Stimulated activated CD8-positive, alpha-beta memory T cell treated with anti-CD3 and anti-CD28 coated beads, Interleukin-12 subunit alpha, Interleukin-12 subunit beta, amount 100 ng/mL, for 24 hours (primary cell): ENCODE results near the gene ZG16B.

Experiments used
- DNase-seq: peaks from one replicate; pipeline ENCODE4 v3.0.0-alpha.2; 2020; ENCODE audit errors: extremely low read depth

ZG16B gene, protein sequence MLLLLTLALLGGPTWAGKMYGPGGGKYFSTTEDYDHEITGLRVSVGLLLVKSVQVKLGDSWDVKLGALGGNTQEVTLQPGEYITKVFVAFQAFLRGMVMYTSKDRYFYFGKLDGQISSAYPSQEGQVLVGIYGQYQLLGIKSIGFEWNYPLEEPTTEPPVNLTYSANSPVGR

DNA sequence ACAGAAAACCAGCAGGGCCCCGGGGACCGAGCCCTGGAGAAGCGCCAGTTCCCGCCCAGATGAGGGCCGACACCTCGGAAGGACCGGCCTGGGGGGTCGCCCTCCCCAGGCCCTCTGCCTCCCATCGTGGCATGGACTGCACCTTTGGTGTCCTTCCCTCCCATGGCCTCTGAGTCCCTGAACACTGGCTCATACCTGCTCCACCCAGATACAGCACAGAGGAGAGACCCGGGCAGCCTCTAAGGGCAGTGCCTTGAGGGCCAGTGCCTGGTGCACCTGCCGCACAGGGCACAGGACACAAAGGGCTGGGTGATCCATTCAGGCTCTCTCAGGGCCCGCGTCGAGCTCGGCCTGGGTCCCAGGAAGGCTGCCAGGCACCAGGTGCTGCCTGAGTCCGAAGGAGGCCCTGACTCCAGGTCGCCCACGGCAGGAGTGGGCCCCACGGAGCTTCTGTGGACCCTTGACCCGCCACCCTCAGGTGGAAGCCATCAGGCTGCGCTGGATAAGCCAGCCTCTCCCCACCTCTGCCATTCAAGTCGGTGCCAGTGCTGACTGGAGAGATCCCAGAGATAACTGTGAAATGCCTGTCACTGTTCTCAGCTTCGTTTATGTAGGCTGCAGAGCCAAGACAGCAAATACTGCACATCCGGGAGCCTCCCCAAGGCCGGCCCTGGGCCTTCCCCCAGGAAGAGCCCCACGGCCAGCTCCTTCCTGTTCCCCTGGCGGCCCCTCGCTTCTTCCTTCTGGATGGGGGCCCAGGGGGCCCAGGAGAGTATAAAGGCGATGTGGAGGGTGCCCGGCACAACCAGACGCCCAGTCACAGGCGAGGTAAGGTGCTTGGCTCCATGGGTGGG is at the start of gene ZG16B:
TSS of gene ZG16B (plus strand) at position 803 of the 854 bp plus-strand sequence. CDS start 139 bp downstream, outside the sequence.
- DNase-seq, result no peak

DNA sequence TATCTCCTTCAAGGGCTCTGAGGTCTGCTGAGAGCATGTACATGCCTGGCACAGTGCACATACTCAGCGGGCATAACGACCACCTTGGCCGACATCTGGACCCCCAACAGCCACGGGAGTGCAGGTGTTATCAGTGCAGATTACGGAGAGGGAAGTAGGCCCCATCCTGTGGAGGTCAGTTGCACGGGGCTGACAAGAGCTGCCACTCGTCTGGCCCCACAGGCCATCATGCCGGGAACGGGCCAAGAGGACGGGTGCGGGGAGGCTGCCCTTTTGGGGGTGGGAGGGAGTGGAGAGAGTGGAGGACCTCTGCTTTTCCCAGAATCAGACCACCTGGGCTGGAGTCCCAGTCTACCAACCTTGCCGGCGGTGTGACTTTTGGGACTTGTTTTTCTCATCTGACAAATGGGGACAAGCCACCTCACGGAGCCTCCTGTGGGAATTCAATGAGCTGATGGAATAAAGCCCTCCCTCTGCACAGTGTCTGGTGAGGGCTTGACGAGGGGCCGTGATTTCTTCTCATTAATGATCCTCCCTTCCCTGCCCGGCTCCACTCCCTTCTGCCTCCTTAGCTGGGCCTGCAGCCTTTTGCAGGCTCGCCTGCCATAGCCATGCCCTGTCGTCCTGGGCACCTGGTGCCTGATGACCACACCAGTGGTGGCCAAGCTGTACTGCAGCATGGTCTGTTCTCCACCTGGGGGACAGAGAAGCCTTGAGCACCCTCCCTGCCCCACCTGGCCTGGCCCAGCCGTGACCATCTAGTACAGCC is 47.3 kb upstream of the ZG16B start:
- no peak for DNase-seq

DNA sequence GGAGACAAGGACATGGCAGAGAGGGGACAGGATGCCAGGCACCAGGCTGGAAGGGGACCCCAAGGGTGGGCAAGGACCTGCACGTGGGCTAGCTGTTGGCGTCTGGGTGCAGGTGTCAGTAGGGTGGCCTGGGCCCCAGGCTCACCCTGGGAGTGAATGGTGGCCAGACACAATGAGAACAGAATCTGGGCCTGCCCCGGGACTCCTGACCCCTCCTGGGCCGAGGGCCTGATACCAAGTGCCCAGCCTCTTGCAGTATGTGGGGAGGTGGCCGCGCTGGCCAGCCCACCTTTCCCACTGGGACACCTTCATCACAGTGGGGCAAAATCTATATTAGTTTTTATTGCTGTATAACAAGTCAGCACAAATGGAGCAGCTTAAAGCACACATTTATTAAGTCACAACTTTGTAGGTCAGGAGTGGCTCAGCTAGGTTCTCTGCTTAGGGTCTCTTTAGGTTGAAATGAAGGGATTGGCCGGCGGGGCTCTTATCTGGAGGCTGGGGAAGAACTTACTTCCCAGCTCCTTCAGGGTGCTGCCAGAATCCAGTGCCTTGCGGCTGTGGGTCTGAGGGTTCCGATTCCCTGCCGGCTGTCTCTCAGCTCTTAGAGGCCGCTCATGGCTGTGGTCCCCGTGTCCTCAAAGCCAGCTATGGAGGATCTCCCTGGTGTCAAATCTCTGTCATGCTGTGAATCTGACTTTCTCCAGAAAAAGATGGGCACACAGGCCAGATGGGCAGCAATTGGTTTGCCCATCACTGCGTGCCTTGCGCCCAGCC is 46.3 kb upstream of the ZG16B start:
- no peak for DNase-seq

DNA sequence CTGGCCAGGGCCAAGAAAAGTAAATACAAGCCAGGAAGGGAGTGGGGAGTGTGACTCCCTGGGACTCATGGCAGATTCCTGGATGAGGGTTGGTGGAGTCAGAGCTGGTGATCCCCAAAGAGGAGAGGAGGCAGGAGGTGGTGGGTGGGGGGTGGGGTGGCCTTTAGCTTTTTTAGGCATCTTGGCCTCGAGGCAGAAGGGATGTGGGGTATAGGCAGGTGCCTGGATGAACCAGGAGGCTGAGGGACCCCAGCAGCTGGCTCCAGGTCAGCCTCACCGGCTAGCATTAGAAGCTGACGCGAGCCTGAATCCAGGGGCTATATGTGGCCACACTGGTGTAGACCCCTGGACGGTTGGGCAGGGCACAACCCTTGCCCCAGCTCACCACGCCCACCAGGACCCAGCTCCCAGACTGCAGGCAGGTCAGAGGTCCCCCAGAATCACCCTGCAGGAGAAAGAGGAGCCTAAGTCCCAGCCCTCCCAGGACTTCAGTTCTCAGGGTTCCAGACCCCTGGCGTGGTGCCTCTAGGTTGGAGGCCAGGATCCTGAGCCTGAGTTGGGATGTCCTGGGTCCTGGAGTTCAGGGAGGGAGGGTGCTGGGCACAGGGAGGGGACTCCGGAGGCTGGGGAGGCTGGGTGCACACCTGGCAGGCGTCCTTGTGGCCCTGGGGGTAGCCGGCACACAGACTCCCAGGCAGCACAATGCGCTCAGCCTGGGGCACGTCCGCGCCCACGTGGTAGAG is 45.6 kb upstream of the ZG16B start:
- no peak for DNase-seq

DNA sequence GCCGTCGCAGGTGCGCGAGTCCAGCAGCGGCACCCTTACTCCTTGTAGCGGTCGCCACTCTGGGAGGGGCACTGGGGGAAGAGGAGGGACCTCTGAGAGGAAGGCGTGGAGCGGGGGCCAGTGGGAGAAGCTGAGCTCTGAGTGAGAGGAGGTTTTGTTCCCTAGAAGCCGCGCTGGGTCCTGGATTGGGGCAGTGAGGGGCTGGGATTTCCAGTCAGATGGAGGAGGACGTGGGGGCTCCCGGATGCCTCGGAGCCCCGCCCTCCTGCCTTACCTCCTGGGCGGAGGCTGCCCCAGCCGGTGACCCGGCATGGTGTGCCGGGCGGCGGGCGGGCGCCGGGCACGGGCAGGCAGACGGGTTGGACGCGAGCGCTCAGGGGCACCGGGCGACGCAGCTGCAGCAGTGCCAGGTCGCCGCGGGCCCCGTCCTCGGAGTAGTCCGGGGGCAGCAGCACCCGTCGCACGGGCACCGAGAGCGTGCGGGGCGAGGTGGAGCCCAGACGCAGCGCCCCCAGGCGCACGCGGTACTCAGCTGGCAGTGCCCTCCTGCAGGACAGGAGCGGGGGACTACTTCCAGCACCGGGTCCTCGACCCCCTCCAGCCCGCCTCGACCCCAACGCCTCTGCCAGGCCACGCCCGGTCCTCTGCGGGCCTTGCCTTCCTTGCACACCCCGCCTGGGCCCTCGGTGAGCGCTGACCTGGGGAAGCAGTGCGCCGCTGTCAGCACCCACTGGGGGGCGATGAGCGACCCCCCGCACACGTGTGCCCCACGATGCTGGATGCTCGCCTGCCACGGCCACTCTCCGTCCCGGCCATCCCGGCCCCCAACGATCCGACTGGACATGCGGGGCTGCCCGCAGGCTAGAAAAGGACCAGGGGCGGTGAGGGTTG is 44.8 kb upstream of the ZG16B start:
- peak; percentile 17 for DNase-seq

DNA sequence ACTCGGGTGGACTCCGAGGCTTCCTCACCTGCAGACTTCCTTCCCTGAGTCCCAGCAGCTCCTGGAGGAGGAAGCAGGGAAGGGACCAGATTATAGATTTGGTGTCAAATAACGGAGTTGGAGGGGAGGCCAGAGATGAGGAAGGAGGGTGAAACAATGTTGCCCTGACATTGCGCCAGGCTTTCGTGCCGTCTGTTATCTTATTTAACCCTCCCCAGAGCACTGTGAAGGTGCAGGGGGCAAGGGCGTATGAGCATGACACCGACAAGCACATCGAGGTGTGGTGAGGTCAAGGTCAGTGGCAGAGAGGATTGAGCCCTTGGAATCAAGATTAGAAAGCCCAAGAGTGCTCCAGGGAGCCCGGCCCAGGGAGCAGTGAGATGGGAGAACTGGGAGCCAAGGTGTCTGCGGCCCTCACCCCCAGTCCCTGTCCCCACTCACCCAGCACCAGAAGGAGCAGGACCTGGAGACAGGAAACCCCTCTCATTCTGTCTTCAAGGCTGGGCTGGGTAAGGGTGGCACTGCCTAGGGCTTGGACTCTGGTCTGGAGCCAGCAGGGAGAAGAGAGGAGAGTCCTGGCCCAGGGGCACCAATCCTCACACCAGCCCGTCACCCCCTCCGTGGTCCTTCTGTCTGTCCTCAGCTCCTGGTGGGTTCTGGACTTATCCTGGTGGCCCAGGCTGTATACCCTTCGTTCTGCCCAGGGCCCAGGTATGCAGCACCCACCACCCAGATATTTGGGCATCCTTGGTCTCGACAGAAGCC is 43.9 kb upstream of the ZG16B start:
- no peak for DNase-seq

DNA sequence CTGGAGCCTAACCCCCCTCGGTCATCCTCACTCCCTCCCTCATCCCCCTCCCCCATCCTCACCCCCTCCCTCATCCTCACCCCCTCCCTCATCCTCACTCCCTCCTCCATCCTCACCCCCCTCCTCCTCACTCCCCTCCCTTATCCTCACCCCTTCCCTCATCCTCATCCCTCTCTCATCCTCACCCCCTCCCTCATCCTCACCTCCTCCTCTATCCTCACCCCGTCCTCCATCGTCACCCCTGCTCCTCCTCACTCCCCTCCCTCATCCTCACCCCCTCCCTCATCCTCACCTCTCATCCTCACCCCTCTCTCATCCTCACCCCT is 43.3 kb upstream of the ZG16B start:
- DNase-seq, result no peak

DNA sequence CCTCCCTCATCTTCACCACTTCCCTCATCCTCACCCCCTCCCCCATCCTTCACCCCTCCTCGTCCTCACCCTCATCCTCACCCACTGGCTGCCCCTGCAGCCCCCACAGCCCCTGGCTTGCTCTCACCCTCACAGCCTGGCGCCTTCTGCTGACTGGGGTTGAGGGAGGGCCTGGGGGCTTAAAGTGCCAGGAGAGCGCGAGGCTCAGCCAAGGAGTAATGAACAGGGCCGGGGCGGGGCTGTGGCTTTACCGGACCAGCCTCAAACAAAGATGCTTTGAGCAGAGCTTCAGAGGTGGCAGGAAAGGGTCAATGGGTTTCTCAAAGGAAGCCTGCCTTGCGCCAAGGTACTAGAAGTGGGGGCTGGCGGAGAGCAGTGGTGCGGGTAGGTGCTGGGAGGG is 42.7 kb upstream of the ZG16B start, which contains the start of gene PRSS33:
TSS of gene PRSS33 (minus strand) at position 155 of the 400 bp plus-strand sequence. CDS start 1,013 bp downstream, outside the sequence.
- no peak for DNase-seq

DNA sequence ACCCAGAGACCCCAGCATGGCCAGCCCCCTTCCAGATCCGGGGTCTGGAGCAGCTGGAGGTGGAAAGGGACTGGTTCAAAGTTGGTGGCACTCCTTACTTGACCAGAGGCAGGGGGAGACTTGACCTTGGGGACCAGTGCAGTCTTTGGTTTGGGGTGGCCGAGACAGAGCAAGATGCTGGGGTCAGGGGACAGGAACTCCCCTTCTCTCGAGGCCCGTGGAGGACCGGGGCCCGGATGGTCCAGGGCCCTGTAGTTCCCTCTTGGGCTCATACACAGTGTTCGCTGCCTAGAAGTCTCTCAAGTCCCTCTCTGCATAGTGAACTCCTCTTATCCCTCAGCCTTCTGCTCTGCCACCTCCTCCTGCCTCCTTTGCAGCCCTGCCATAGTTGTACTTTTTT is 42.1 kb upstream of the ZG16B start:
- no peak for DNase-seq

DNA sequence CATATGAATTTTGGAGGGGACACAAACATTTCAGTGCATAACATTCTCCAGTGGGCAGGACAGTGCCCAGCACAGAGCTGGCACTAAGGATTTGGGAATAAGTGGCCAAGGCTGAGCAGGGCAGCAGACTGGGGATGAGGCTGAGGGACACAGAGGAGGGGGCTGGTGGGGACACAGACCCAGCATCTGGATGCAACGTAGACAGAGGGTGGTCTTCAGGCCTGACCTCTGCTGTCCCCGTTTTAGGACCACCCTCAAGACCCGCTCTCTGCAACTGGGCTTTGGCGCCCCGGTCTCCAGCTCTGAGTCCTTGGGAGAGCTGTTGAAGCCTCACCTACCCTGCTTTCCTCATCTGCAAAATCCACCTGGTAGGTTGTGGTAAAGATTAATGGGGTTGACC is 39.5 kb upstream of the ZG16B start:
- DNase-seq, result no peak

DNA sequence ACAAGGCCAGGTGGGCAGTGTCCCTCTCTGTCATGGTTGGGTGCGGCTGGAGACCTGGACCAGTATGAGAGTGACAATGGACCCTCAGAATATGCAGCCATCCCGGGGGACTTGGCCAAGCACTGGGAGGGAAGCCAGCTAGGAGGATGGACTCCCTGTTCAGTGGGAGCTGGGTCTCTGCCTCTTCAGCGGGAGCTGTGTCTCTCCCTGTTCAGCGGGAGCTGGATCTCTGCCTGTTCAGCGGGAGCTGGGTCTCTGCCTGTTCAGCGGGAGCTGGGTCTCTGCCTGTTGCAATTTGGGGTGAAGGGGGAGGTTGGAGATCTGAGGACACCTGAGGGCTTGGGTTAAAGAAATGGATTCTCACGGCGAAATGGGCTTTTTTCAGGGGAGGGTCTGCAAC is 38.9 kb upstream of the ZG16B start:
- DNase-seq, result no peak

DNA sequence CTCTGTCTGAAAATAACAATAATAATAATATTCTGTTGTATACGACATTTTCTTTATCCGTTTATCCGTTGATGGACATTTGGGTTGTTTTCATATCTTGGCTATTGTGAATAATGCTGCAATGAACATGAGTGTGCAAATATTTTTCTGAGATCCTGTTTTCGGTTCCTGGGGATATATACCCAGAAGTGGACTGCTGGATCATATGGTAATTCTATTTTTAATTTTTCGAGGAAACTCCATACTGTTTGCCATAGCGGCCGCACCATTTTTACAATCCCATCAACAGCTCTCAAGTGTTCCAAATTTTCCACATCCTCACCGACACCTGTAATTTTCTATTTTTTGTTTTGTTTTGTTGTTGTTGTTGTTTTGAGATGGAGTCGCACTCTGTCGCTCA is 37.2 kb upstream of the ZG16B start:
- DNase-seq, result no peak

DNA sequence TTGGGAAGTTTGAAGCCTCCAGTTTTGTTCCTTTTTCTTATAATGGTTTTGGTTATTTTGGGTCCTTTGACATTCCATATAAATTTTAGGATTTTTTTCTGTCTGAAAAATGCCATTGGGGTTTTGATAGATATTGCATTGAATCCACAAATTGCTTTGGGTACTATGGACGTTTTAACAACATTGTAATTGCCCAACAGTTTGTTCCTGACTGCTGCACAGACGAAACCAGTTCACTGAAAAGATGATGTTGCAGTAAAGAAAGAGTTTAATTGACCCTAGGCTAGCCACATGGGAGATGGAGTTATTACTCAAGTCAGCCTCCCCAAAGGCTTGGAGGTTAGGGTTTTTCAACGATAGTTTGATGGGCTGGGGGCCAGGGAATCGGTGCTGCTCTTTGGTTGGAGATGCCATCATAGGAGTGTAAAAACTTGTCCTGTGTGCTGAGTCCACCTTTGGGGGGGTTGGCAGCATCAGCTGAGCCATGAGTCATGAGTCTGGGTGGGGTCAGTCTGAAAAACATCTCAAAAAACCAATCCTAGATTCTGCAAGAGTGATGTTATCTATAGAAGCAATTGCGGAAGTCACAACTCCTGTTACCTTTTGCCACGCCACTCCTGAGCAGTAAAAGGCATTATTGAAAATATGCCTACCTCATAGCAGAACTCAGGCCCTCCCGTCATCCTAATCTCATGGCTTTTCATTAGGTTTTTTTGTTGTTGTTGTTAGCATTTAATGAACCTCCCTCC is 34.5 kb upstream of the ZG16B start:
- no peak for DNase-seq

DNA sequence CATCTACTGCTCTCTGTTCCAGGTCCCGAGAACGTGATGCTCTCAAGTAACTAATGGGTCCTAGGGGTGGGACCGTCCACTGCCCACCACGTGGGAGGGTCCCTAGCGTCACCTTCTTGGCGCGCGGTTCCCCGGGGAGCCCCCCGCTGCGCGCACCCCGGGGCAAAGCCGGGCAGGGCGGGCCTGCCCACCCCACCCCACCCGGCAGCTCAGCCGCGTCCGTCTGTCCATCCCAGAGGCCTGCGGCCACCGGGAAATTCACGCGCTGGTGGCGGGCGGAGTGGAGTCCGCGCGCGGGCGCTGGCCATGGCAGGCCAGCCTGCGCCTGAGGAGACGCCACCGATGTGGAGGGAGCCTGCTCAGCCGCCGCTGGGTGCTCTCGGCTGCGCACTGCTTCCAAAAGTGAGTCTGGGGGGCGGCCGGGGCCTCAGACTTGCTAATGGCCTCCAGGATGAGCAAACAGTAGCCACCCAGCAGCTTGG is 31.3 kb upstream of the ZG16B start:
- DNase-seq, result no peak

DNA sequence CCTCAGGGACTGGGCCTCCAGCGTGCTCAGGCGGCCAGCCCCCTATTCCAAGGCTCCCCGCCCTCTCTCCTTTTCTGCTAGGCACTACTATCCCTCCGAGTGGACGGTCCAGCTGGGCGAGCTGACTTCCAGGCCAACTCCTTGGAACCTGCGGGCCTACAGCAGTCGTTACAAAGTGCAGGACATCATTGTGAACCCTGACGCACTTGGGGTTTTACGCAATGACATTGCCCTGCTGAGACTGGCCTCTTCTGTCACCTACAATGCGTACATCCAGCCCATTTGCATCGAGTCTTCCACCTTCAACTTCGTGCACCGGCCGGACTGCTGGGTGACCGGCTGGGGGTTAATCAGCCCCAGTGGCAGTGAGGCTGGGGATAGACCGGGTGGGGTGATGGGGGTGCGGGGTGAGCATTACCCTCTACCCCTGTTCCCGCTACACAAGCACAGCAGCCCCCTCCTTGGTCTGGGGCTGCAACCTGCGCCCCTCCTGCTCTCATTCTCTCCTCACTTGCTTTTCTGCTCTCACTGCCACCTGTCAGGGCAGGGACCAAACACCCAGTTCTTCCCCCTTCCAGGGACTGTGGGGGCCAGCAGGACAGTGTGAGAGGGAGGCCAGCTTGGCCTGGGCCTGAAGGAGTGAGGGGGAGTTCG is 30.8 kb upstream of the ZG16B start:
- DNase-seq, result no peak

DNA sequence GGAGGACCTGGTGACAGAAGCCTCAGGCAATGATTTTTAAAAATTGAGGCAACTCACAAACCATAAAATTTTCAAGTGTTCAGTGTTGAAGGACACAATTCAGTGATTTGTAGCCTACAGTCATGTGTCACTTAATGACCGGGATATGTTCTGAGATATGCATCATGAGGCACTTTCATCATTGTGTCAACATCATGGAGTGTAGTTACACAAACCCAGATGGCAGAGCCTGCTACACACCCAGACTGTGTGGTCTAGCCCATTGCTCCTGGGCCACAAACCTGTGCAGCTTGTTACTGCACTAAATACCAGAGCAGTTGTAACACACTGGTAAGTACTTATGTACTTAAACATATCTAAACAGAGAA is 30.3 kb upstream of the ZG16B start:
- no peak for DNase-seq

DNA sequence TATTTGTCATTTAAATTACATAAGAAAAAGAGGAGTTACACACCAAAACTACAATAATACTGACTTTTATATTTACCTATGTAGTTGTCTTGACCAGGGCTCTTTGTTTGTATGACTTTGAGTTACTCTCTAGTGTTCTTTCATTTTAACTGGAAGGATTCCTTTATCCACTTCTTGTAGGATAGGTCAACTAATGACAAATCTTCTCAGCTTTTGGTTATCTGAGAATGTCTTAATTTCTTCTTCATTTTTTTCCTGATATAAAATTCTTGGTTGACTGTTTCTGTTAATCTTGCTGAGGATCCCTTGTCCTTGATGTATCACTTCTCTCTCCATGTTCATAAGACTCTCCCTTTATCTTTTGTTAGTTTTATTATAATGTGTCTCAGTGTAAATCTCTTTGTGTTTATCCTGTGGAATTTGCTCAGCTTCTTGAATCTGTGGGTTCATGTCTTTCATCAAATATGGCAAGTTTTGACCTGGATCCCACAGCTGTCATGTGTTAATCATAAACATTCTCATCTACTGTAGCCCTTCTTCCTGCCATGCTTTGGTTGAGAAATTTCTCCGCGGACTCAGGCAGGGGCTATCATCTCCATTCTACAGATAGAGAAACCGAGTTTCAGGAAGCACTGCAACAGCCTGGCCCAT is 26.4 kb upstream of the ZG16B start:
- no peak for DNase-seq

DNA sequence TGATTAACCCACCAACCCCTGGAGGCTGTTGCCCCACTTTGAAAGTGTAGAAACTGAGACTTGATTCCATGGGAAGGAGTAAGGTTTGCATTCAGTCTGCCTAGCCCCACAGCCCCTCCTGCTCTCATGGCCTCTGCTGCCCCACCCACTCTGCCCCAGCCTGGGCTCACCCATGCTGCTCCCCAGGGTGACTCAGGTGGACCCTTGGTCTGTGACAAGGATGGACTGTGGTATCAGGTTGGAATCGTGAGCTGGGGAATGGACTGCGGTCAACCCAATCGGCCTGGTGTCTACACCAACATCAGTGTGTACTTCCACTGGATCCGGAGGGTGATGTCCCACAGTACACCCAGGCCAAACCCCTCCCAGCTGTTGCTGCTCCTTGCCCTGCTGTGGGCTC is 25.4 kb upstream of the ZG16B start:
- DNase-seq, result no peak
